ENCODE results near the gene IFT88. TPM values are rescaled to one million over a fixed set of nuclear protein-coding genes. Genes with fewer than 3 reads are reported as not detected.

The IFT88 gene
- total and polyA plus RNA-seq, 2 of the 8 experiments (the other 6 are each of a cell fraction or from before 2014, with no cell fraction given), result 1.7 to 5.8 TPM

DNA sequence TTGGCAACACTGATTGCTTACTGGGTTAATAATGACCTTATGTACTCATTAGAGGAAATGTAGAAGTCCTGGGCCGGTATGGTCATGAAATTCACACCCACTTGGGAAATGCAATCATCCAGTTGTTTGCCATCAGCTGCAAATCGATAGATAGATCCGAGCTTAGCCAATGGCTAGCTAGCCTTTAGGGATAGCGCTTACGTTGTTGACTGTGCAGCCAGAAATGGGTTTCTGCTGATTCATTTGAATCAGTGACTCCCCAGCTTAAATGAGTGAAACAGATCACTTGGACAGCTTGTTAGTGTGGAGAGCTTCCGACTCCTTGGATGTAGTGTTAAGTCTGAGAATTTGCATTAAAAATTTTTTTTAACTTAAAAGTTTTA lies 148.4 kb downstream of the IFT88 start:
- Histone ChIP-seq H3K23me2 (ENCODE audit: low read depth, low read length) (peaks cover 9% of the 10 kb centered on the region; the same call in 1 of the 2 replicates), H3K9ac (replicated peaks in 1 of 4; ENCODE audit: extremely low read depth in 1 of 4, low read depth in 3 of 4, low read length in 3 of 4) (no peak overlapping the region), H2BK5ac (ENCODE audit: low read depth, low read length) (no peak overlapping the region), H2AK5ac (ENCODE audit: low read depth, low read length) (no peak overlapping the region; the same call in 1 of the 2 replicates), H3K4ac (replicated peaks; ENCODE audit: insufficient read length, low read depth, low read length) (no peak overlapping the region), H3K23ac (ENCODE audit: insufficient read length) (no peak overlapping the region), H3K9me3 (ENCODE audit: insufficient read depth in 2 of 2, low read depth in 1 of 2, low read length in 1 of 2) (no peaks in the 10 kb centered on the region; a peak in 1 of 4 replicates), H2BK15ac (ENCODE audit: low read length) (no peak overlapping the region), H2BK12ac (ENCODE audit: low read depth, low read length) (no peak overlapping the region), H3K27ac (ENCODE audit: low read depth, low read length) (no peak overlapping the region), H2BK120ac (replicated peaks; ENCODE audit: low read depth, low read length) (no peak overlapping the region), H4K5ac (ENCODE audit: insufficient read length, low read depth, low read length) (no peak overlapping the region), H2BK20ac (ENCODE audit: low read length) (no peak overlapping the region), H4K8ac (ENCODE audit: extremely low read depth, insufficient read depth, low read length) (no peak overlapping the region), H3K27me3 (replicated peaks in 1 of 4; ENCODE audit: control insufficient read depth in 3 of 4, extremely low read depth in 1 of 4, insufficient read depth in 3 of 4, low read length in 3 of 4) (peaks cover 0 to 5% (median 1%) of the 10 kb centered on the region in 4 experiments; a peak in 4 of 7 replicates), H3K18ac (ENCODE audit: extremely low read depth, low read length) (no peak overlapping the region), H3K4me1 (replicated peaks in 1 of 4; ENCODE audit: control insufficient read depth in 3 of 4, insufficient read depth in 4 of 4, low read length in 3 of 4) (peaks cover 2 to 9% (median 6%) of the 10 kb centered on the region in 4 experiments; a peak in 4 of 7 replicates), H3K4me2 (ENCODE audit: insufficient read depth in 1 of 2, low read depth in 2 of 2, low read length in 2 of 2) (no peak overlapping the region), H3K36me3 (ENCODE audit: control insufficient read depth in 2 of 4, insufficient read depth in 4 of 4, low read length in 3 of 4) (no peaks in the 10 kb centered on the region), H3K4me3 (ENCODE audit: extremely low read depth in 1 of 4, insufficient read depth in 2 of 4, low read depth in 3 of 4, low read length in 4 of 4) (no peak overlapping the region), H3K14ac (ENCODE audit: insufficient read length) (no peak overlapping the region), H3K79me2 (ENCODE audit: control insufficient read depth in 1 of 2, insufficient read depth in 2 of 2, low read length in 2 of 2) (no peaks in the 10 kb centered on the region), H4K20me1 (replicated peaks in 1 of 2; ENCODE audit: control insufficient read depth in 1 of 2, insufficient read depth in 2 of 2, low read length in 2 of 2) (peaks cover 0 to 5% of the 10 kb centered on the region in 2 experiments), H3K56ac (replicated peaks; ENCODE audit: insufficient read length, low read depth, low read length) (no peak overlapping the region), H2AFZ (ENCODE audit: low read length) (no peak overlapping the region), H3K79me1 (ENCODE audit: low read depth, low read length) (no peaks in the 10 kb centered on the region), H4K91ac (replicated peaks; ENCODE audit: insufficient read length, low read length) (no peak overlapping the region)
- no peak for FAIRE-seq
- no peak for DNase-seq (ENCODE audit: low read depth in 1 of 2, low spot score in 2 of 2)
- CTCF ChIA-PET (ENCODE audit: partially characterized antibody), result interaction anchor here (0.9 to 2.8 kb wide), 8 partner anchors 9 to 341 kb away, joined by 3 to 13 read pairs (median 4); partner anchors contain the start of gene IL17D
- POLR2A ChIA-PET (ENCODE audit: partially characterized antibody), result interaction anchor here (1.3 kb wide), 1 partner anchor 58 kb away, joined by 3 read pairs; the partner anchor contains the start of gene EEF1AKMT1
- WGBS, 2 experiments (ENCODE audit: extremely low coverage in 1 of 2, insufficient coverage in 1 of 2, insufficient read length in 1 of 2, insufficient replicate concordance in 2 of 2, low coverage in 1 of 2, low lambda C conversion rate in 2 of 2, missing lambda C conversion rate in 1 of 2), result 92% methylated on average over 6 of the region's 6 CpGs; no CpG with 5 or more reads in 1 of the 2 experiments
- no peak for TF ChIP-seq EZH2 (IDR thresholded peaks at IDR 0.05; ENCODE audit: low read depth, low read length, severe bottlenecking)
- no peak for TF ChIP-seq TAF7 (optimal IDR thresholded peaks at IDR 0.05; ENCODE audit: borderline replicate concordance, low read depth, low read length)
- TF ChIP-seq TEAD4 (IDR thresholded peaks at IDR 0.05; ENCODE audit: low read depth, low read length), result no peak
- no peak for TF ChIP-seq SIRT6 (IDR thresholded peaks at IDR 0.05; ENCODE audit: low read length)
- no peak for TF ChIP-seq SIX5 (IDR thresholded peaks at IDR 0.05; ENCODE audit: low read depth, low read length)
- TF ChIP-seq GTF2F1 (IDR thresholded peaks at IDR 0.05; ENCODE audit: borderline replicate concordance, low read depth, low read length), result no peak
- no peak for TF ChIP-seq SP4 (IDR thresholded peaks at IDR 0.05; ENCODE audit: low read length)
- no peak for TF ChIP-seq EP300 (IDR thresholded peaks at IDR 0.05; ENCODE audit: borderline replicate concordance in 1 of 2, low read depth in 2 of 2, low read length in 2 of 2)
- TF ChIP-seq SIN3A (conservative IDR thresholded peaks at IDR 0.05 in 1 of 2, IDR thresholded peaks at IDR 0.05 in 1 of 2; ENCODE audit: low read depth in 1 of 2, low read length in 2 of 2), result no peak
- no peak for TF ChIP-seq POLR2AphosphoS5 (IDR thresholded peaks at IDR 0.05; ENCODE audit: low read depth, low read length)
- TF ChIP-seq POU5F1 (IDR thresholded peaks at IDR 0.05; ENCODE audit: low read depth, low read length), result no peak
- no peak for TF ChIP-seq E2F6 (IDR thresholded peaks at IDR 0.05)
- no peak for TF ChIP-seq NRF1 (IDR thresholded peaks at IDR 0.05; ENCODE audit: low read depth, low read length)
- TF ChIP-seq JUND (IDR thresholded peaks at IDR 0.05; ENCODE audit: low read length), result no peak

Measured in H1 (cell line).